Stimulated activated CD4-positive, alpha-beta T cell treated with anti-CD3 and anti-CD28 coated beads, Interleukin-2, amount 100 ng/mL, for 48 hours (primary cell): ENCODE data around the gene MTRR.

Experiments
- DNase-seq, 2 donors: peaks; one replicate each; pipeline ENCODE4 v3.0.0-alpha.2; 2020

MTRR gene

DNA sequence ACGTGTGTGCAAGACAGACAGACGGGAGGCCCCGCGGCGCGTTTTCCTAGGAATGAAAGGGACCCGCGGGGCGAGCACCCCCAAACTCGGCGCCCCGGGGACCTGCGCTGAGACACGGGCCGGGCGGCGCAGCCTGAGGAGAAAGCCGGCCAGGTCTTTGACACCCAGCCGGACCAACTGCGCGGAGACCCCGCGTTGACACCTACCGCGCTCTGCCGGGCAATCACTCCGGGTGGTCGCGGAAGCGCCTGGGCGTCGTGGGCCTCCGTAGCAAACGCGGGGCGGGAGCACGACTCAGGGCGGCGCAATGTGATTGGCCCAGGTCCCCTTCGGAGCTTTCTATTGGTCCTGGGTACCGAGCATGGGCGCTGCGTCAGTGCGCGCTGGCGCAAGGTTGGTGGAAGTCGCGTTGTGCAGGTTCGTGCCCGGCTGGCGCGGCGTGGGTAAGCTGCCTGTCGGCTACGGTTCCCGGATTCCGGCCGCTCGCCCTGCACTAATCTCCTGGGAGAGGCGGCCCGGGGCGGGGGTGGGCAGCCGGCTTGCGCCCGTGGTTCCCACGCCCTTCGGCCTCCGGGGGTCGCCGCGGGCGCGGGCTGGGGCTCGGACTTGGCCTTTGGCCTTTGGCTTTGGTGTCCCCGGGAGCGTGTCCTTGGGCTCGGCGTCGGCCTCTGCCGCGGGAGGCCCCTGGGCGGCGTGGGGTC, at the start of gene MTRR, which contains the start of gene FASTKD3:
MTRR (plus strand) TSS at position 376 of the 701 bp plus-strand sequence. CDS start 1,647 bp downstream, outside the sequence.
FASTKD3 (minus strand) TSS at position 259 of the 701 bp plus-strand sequence. CDS start 948 bp downstream, outside the sequence.
- DNase-seq, result peak; percentile 78 to 80

DNA sequence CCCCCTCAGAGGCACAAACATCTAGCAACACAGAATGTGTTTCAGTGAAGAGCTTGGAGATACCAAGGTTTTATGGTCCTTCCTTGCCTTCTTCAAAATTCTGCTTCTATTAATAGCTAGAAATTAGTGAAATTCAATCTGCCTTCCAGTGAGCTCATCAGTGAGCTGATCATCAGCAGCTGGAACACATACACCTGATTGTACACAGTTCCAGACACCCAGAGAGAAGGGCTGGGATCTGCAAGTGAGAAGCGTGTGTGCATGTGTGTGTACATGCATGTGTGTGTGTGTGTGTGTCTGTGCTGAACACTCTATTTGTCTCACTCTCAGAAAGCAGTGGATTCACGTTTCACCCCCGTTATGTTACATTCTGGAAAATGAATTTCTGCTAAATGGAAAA, 46.5 kb upstream of the MTRR start:
- DNase-seq, result no peak

DNA sequence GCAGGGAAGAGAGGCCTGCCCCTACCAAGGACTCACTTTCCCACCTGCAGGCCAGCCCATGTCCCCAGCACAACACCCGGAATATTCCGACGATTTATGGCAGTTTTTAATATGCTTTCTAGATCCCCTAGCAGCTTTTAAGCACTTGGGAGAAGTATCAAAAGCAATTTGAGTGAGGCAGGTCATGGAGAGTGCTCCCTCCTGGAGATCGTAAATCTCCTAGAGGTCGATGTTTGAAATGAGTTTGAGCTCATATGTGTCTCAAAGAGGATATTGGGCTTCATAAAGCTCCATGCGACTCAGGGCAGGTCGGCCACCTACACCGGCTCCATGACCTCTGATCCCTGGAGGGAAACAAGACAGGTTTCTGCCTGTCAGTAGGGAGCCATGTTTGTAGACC, 45.4 kb upstream of the MTRR start:
- DNase-seq, result no peak

- no peak for DNase-seq
These were observed 44.0 kb upstream of the MTRR start for GRCh38 chr5:7824995-7825394.

DNA sequence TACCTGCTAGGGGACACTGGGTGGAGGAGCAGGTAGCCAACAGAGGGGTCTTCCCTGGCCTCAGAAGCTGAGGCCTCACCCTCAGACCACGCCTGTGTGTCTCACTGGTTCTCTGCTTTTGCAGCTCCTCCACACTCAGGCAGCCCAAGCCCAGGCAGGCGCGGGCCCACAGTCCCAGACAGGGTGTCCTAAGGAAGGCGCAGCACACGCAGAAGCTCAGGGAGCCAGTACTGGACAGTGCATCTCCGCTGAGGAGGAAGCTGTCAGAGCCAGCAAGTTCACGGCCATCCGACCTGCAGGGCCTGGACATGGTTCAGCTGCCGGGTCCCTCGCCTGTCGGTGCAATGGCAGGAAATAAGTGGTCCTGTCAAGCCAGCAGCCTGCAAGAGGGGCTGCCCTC, 43.3 kb upstream of the MTRR start:
- no peak for DNase-seq

DNA sequence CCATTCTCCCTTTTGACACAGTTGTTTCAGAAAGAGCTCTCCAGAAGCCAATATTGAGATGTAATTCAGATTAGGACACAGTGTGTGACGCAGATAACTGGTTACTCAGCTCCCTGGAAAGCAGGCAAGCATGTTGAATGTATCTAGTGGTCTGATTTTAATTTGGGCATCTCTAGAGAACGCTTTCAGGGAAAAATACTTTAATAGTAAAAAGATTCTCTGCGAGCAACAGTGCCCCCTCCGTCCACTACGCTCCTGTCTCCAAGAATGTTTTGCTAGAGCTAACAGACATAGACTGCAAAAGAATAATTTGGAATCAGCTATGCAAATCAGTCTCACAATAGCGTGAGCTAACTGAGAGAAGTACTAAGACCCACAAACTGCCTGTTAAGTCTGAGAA, 41.3 kb upstream of the MTRR start:
- DNase-seq, result no peak

DNA sequence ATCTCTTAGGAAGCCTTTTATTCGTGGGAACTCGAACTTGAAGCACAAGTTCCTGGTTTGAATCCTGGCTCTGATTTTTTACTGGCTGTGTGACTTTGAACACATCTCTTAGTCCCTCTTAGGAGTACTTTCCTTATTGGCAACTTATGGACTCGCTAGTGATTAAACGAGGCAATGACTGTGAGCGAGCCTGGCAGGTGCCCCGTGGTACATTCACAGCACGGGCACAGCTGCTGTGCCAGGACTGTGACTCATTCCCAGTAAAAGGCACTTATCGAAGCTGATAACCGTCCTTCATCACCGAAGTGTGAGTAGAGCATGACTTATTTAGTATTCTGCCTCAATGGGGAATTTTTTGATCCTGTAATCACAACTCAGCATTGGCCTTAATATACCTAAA, 40.7 kb upstream of the MTRR start:
- no peak for DNase-seq

GRCh38 chr5:7834982-7835381, 34.0 kb upstream of the MTRR start:
- DNase-seq, result no peak

DNA sequence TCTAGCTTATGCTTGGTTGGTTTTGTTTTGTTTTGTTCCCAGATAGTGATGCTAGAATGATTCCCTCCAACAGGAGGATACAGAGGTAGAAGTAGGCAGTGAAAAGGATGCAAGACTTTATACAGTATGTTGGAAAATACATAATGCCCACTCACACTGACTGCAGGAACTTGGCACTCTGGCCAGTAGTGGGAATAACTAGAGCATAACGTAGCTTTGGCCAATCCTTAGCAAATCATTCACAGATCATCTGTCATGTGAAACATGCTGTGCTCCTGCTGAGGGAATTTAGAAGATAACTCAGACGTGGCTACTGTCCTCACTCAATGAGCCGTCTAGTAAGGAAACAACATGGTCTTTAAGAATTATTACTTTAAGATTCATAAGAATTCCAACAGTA, 31.5 kb upstream of the MTRR start:
- no peak for DNase-seq

GRCh38 chr5:7842531-7842930, 26.4 kb upstream of the MTRR start:
- no peak for DNase-seq

- no peak for DNase-seq
These were observed 24.0 kb upstream of the MTRR start for GRCh38 chr5:7844901-7845300.

GRCh38 chr5:7845557-7845956, 23.4 kb upstream of the MTRR start:
- no peak for DNase-seq

DNA sequence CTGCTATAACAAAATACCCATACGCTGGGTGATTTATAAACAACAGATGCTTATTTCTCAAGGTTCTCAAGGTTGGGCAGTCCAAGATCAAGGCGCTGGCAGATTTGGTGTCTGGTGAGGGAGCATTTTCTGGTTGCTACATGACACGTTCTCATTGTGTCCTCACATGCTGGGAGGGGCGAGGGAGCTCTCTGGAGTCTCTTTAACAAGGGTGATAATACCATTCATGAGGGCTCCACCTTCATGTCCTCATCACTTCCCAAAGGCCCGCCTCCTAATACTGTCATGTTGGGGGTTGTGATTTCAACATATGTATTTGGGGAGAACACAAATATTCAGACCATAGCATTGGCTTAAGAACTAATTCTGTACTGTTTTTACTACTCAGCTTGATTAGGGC, 22.6 kb upstream of the MTRR start:
- DNase-seq, result no peak

- DNase-seq, result no peak
These were observed 20.7 kb upstream of the MTRR start for GRCh38 chr5:7848296-7848695.

- DNase-seq, result no peak
These were observed 19.1 kb upstream of the MTRR start for GRCh38 chr5:7849681-7850394.

- no peak for DNase-seq
These were observed 18.3 kb upstream of the MTRR start, which contains the start of gene CFAP90 for GRCh38 chr5:7850395-7851239. Gene CFAP90, minus strand, starts transcription at chr5:7851133. Its CDS starts 112 bp downstream, at chr5:7851021.

- DNase-seq, result no peak
These were observed 17.7 kb upstream of the MTRR start for GRCh38 chr5:7851240-7851592.

DNA sequence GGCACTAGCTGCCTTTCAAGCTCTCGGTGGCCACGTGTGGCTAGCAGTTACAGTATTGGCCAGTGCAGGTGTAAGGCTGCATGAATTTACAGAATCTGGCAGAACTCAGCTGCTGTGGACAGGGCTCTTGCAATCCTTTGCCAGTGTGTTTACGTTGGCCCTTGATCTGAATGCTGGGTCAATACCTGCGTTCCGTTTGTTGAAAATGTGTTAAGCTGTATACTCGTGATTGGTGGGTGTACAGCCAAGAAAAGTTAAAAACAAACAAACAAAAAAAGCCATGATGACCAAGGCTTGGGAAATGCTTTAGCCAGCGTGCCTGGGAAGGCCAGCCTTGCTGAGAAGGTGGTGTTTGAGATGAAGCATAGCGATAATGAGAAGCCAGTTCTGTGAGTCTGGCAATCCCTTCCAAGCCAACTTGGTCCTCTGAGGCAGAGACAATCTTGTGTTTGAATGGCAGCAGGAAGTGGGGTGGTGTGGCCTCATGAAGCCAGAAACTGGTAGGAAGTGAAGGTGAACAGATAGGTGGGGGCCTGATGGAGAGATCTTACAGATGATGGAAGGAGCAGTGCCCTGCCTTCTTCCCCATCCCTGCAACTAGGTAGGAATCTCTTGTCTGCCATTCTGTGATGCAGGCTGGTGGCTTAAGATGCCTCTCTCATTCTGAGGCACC, 17.2 kb upstream of the MTRR start:
- no peak for DNase-seq

DNA sequence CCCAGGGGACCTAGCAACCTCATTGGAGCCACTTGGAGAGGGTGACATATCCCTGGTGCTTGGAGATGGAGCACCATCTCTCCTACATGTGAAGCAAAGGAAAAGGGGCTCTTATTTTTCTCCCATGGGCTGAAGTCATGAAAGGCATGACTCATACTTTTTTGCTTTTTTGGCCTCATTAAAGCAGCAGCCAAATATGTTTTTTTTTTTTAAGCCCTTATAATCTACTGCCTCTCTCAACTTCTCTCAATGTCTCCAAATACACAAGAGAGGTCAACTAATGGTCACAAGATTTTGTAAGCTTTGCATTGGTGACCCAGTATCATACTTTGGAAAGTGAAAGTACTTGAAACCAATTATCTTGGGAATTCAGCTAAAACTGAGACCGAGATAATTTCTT, 16.4 kb upstream of the MTRR start:
- DNase-seq, result no peak

- no peak for DNase-seq
These were observed 16.0 kb upstream of the MTRR start for GRCh38 chr5:7852988-7853387.

DNA sequence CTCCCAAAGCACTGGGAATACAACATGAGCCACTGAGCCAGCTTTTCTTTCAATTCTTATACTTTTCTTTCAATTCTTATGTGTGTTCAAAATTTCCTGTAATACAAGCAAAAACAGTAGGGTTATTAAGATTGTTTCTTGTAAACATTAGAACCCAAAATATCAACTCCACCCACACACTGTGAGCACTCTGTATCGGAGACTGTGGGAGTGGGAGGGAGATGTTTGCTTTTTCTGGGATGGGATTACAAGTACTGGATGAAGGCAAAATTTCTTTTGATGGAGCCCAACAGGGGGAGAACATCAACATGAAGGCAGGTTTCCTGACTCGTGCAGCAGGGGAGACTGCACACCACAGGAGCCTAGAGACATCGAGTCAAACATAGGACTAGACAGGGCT, 13.3 kb upstream of the MTRR start:
- no peak for DNase-seq

DNA sequence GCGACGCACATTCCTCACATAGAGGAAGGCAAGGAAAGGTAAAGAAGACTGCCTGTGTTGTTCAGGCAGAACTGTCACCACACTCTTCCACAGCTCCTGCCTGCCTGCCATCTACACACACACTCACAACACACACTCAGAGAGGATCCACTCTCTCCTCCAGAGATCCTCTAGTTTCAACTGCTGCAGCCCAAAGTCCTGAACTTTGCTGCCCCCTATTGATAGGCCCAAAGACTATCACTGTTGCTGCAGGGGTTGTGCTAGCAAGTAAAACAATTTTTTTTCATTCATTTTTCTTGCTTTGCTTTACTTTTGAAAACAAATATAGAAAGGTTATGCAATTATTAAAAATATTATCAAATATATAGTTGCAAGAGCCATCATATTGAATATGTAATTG, 12.1 kb upstream of the MTRR start:
- no peak for DNase-seq

DNA sequence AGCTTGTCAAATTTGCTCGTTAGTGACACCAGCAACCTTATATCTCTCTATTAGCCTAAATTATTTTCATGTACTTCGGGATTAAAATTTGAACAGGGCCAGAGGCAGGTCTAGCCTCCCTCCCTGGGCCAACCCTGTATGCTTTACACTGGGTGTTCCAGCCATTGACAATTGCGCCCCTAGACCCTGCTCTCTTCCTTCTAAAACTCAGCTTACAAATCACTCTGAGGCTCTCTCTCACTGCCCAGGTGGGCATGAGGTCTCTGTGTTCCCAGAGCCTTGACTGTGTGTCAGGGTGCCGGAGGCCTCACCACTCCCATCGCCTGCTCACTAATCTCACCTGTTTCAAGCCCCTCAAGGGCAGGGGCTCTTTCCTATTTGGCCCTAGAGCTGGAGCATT, 11.6 kb upstream of the MTRR start:
- DNase-seq, result no peak
